Measurements from ENCODE around the gene SPATS2L.
A peak's percentile ranks its signal among the peaks of the same experiment; 100 is the strongest.

SPATS2L gene

GRCh38 chr2:200308546-200309295 is 2.2 kb downstream of the SPATS2L start:
- Histone ChIP-seq H3K4me3 (ENCODE audit: low read length, poor library complexity, severe bottlenecking) (no peak overlapping the region), H3K4me1 (ENCODE audit: insufficient read depth, low read length, poor library complexity, severe bottlenecking) (peaks cover 4% of the 10 kb centered on the region), H3K4me2 (ENCODE audit: low read depth, low read length, poor library complexity, severe bottlenecking) (no peak overlapping the region), H3K27me3 (ENCODE audit: insufficient read depth, low read length, poor library complexity, severe bottlenecking) (peaks cover 7% of the 10 kb centered on the region), H3F3A (ENCODE audit: low read depth) (no peaks in the 10 kb centered on the region), H3K79me2 (ENCODE audit: insufficient read depth, low read length) (no peaks in the 10 kb centered on the region), H4K20me1 (ENCODE audit: insufficient read depth, low read length, poor library complexity, severe bottlenecking) (no peaks in the 10 kb centered on the region), H3K9me2 (replicated peaks; ENCODE audit: low read depth, low read length) (no peaks in the 10 kb centered on the region), H2AFZ (ENCODE audit: low read length) (no peak overlapping the region), H3K36me3 (ENCODE audit: insufficient read depth, low read length) (no peaks in the 10 kb centered on the region), H3K9me3 (ENCODE audit: insufficient read depth, low read depth, low read length) (no peaks in the 10 kb centered on the region), H3K9ac (ENCODE audit: low read depth, low read length, poor library complexity, severe bottlenecking) (no peak overlapping the region)
- TF ChIP-seq EZH2phosphoT487 (IDR thresholded peaks at IDR 0.05; ENCODE audit: borderline replicate concordance) (no peak), CTCF (conservative IDR thresholded peaks at IDR 0.05; ENCODE audit: low read length) (peak; percentile 28; the same call in 1 of the 2 replicates)

GRCh38 chr2:200309296-200310049 is 3.0 kb downstream of the SPATS2L start:
- TF ChIP-seq CTCF (conservative IDR thresholded peaks at IDR 0.05; ENCODE audit: low read length) (no peak), EZH2phosphoT487 (IDR thresholded peaks at IDR 0.05; ENCODE audit: borderline replicate concordance) (no peak)
- H3K9ac ChIP-seq (ENCODE audit: low read depth, low read length, poor library complexity, severe bottlenecking) = no peak overlapping the region
- H3K9me2 ChIP-seq (replicated peaks; ENCODE audit: low read depth, low read length) = no peaks in the 10 kb centered on the region
- no peak overlapping the region for H3K4me3 ChIP-seq (ENCODE audit: low read length, poor library complexity, severe bottlenecking)
- H3K4me2 ChIP-seq (ENCODE audit: low read depth, low read length, poor library complexity, severe bottlenecking) = no peak overlapping the region
- H2AFZ ChIP-seq (ENCODE audit: low read length) = no peak overlapping the region
- H4K20me1 ChIP-seq (ENCODE audit: insufficient read depth, low read length, poor library complexity, severe bottlenecking) = no peaks in the 10 kb centered on the region
- no peaks in the 10 kb centered on the region for H3K79me2 ChIP-seq (ENCODE audit: insufficient read depth, low read length)
- peaks cover 4% of the 10 kb centered on the region for H3K4me1 ChIP-seq (ENCODE audit: insufficient read depth, low read length, poor library complexity, severe bottlenecking)
- no peaks in the 10 kb centered on the region for H3F3A ChIP-seq (ENCODE audit: low read depth)
- H3K27me3 ChIP-seq (ENCODE audit: insufficient read depth, low read length, poor library complexity, severe bottlenecking) = peaks cover 7% of the 10 kb centered on the region
- no peaks in the 10 kb centered on the region for H3K9me3 ChIP-seq (ENCODE audit: insufficient read depth, low read depth, low read length)
- no peaks in the 10 kb centered on the region for H3K36me3 ChIP-seq (ENCODE audit: insufficient read depth, low read length)

GRCh38 chr2:200310545-200310971 is 4.1 kb downstream of the SPATS2L start:
- Histone ChIP-seq H3K36me3 (ENCODE audit: insufficient read depth, low read length) (no peaks in the 10 kb centered on the region), H3K4me2 (ENCODE audit: low read depth, low read length, poor library complexity, severe bottlenecking) (no peak overlapping the region), H3K9me2 (replicated peaks; ENCODE audit: low read depth, low read length) (no peaks in the 10 kb centered on the region), H3F3A (ENCODE audit: low read depth) (no peaks in the 10 kb centered on the region), H3K79me2 (ENCODE audit: insufficient read depth, low read length) (no peaks in the 10 kb centered on the region), H3K27me3 (ENCODE audit: insufficient read depth, low read length, poor library complexity, severe bottlenecking) (peaks cover 7% of the 10 kb centered on the region), H3K4me3 (ENCODE audit: low read length, poor library complexity, severe bottlenecking) (no peak overlapping the region), H2AFZ (ENCODE audit: low read length) (no peak overlapping the region), H3K9me3 (ENCODE audit: insufficient read depth, low read depth, low read length) (no peaks in the 10 kb centered on the region), H3K4me1 (ENCODE audit: insufficient read depth, low read length, poor library complexity, severe bottlenecking) (peaks cover 4% of the 10 kb centered on the region), H4K20me1 (ENCODE audit: insufficient read depth, low read length, poor library complexity, severe bottlenecking) (no peaks in the 10 kb centered on the region), H3K9ac (ENCODE audit: low read depth, low read length, poor library complexity, severe bottlenecking) (no peak overlapping the region)
- TF ChIP-seq CTCF (conservative IDR thresholded peaks at IDR 0.05; ENCODE audit: low read length) (no peak), EZH2phosphoT487 (IDR thresholded peaks at IDR 0.05; ENCODE audit: borderline replicate concordance) (no peak)

Measured in Loucy (cell line).